ENCODE data around the gene KLF2. TPM values are rescaled to one million over a fixed set of nuclear protein-coding genes. Genes with fewer than 3 reads are reported as not detected.

Gene KLF2
- total and polyA plus RNA-seq, 10 of the 15 experiments (the other 5 are each of a cell fraction or from before 2014, with no cell fraction given) = 0.16 to 13.7 (median 1.0) TPM

DNA sequence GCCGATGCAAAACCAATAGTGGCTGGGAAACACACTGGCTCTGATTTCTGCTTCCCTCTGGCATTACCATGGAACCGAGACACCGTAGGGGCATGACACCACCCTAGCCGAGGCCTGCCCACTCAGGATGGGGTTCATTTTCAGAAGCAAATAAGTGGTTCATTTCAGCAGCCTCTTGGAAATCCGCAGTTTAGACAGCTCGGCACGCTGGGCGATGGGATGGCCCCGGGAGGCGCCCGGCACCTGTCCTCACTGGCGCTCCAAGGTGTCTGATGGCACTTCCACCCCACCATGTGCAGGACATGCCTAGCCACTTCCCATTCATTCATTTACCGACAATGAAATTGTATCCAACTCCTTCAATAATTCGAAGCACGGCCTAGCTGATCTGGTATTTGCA is 33.8 kb downstream of the KLF2 start:
- 0 out of 2 replicates have a peak, but pooled peaks cover 2% of the 10 kb centered on the region for H4K20me1 ChIP-seq (ENCODE audit: control insufficient read depth, insufficient read depth)
- H2AFZ ChIP-seq (ENCODE audit: control insufficient read depth, low read depth, low read length) = no peak overlapping the region
- in situ Hi-C loops (cut with MboI) = no loop called here
- ChIA-PET POLR2A (no interaction called here), RAD21 (ENCODE audit: unreplicated experiment) (interaction anchor here (0.9 to 1.4 kb wide), 2 partner anchors 24 to 28 kb away, joined by 3 read pairs; no protein-coding TSS in a partner anchor), CTCF (interaction anchor here (0.5 kb wide), 1 partner anchor 12 kb away, joined by 3 read pairs; no protein-coding TSS in a partner anchor), SMC1A (ENCODE audit: uncharacterized antibody, unreplicated experiment) (no interaction called here)
- H3K4me3 ChIP-seq = no peak overlapping the region
- H3K27me3 ChIP-seq (replicated peaks in 1 of 2; ENCODE audit: control insufficient read depth in 2 of 2, insufficient read depth in 2 of 2, low read length in 1 of 2) = no peaks in the 10 kb centered on the region
- no peaks in the 10 kb centered on the region for H3K9me3 ChIP-seq (replicated peaks; ENCODE audit: control insufficient read depth, insufficient read depth, low read length)
- WGBS (ENCODE audit: insufficient coverage, insufficient replicate concordance, low lambda C conversion rate, missing lambda C conversion rate) = 97% methylated on average over 15 of the region's 15 CpGs
- H3K9ac ChIP-seq (ENCODE audit: control insufficient read depth, insufficient read depth, low read length) = no peak overlapping the region
- DNase-seq (ENCODE audit: low read depth, low spot score) (no peak), FAIRE-seq (no peak), ATAC-seq (no peak)
- H3K79me2 ChIP-seq (ENCODE audit: control insufficient read depth, insufficient read depth, low read length) = no peaks in the 10 kb centered on the region
- no peak overlapping the region for H3K4me2 ChIP-seq (ENCODE audit: control insufficient read depth, insufficient read depth)
- intact Hi-C loops (cut with micrococcal nuclease; ENCODE audit: unreplicated experiment) = no loop called here
- 0 out of 2 replicates have a peak, but pooled peaks have one; percentile 18 for TF ChIP-seq POLR2A (IDR thresholded peaks at IDR 0.05; ENCODE audit: low read depth, low read length)
- no peak for TF ChIP-seq SMAD5 (IDR thresholded peaks at IDR 0.05; ENCODE audit: low read depth)
- BruUV-seq (replicated peaks) = no TSS peak
- H3K4me1 ChIP-seq (ENCODE audit: control insufficient read depth, insufficient read depth, low read length) = peaks cover 4% of the 10 kb centered on the region; the same call in 1 of the 2 replicates
- no peak overlapping the region for H3K27ac ChIP-seq (ENCODE audit: control insufficient read depth, insufficient read depth)
- H3K36me3 ChIP-seq (ENCODE audit: control insufficient read depth in 2 of 2, insufficient read depth in 2 of 2, low read length in 1 of 2) = peaks cover 0 to 4% of the 10 kb centered on the region in 2 experiments; a peak in 2 of 4 replicates

DNA sequence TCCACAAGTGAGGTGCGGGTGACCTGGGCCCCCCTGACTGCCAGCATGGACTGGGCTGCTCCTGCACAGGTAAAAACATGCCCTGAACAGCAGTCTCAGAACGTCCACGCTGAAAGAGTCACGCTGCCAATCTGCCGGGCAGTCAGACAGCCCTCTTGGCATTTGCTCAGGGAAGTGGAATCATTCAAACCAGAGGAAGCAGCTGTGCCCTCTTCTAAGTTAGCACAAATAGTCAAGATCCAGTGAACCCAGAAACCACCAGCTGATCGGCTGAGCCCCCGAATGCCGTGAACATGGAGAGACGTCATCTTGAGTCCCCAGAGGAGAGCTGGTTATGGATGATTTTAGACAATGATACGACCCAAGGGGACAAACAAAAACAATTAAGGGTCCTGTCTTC is 34.4 kb downstream of the KLF2 start:
- Histone ChIP-seq H3K36me3 (ENCODE audit: control insufficient read depth in 2 of 2, insufficient read depth in 2 of 2, low read length in 1 of 2) (peaks cover 0 to 4% of the 10 kb centered on the region in 2 experiments; a peak in 2 of 4 replicates), H3K4me3 (no peak overlapping the region), H3K27me3 (replicated peaks in 1 of 2; ENCODE audit: control insufficient read depth in 2 of 2, insufficient read depth in 2 of 2, low read length in 1 of 2) (no peaks in the 10 kb centered on the region), H3K79me2 (ENCODE audit: control insufficient read depth, insufficient read depth, low read length) (no peaks in the 10 kb centered on the region), H3K4me2 (ENCODE audit: control insufficient read depth, insufficient read depth) (no peak overlapping the region), H3K27ac (ENCODE audit: control insufficient read depth, insufficient read depth) (no peak overlapping the region), H2AFZ (ENCODE audit: control insufficient read depth, low read depth, low read length) (no peak overlapping the region), H3K4me1 (ENCODE audit: control insufficient read depth, insufficient read depth, low read length) (peaks cover 4% of the 10 kb centered on the region; the same call in 1 of the 2 replicates), H4K20me1 (ENCODE audit: control insufficient read depth, insufficient read depth) (0 out of 2 replicates have a peak, but pooled peaks cover 2% of the 10 kb centered on the region), H3K9me3 (replicated peaks; ENCODE audit: control insufficient read depth, insufficient read depth, low read length) (no peaks in the 10 kb centered on the region), H3K9ac (ENCODE audit: control insufficient read depth, insufficient read depth, low read length) (no peak overlapping the region)
- RAD21 ChIA-PET (ENCODE audit: unreplicated experiment) = interaction anchor here (1.4 kb wide), 1 partner anchor 29 kb away, joined by 3 read pairs; no protein-coding TSS in a partner anchor
- 89% methylated on average over 10 of the region's 10 CpGs for WGBS (ENCODE audit: insufficient coverage, insufficient replicate concordance, low lambda C conversion rate, missing lambda C conversion rate)
- POLR2A ChIA-PET = no interaction called here
- intact Hi-C loops (cut with micrococcal nuclease; ENCODE audit: unreplicated experiment) (no loop called here), in situ Hi-C loops (cut with MboI) (no loop called here)
- BruUV-seq (replicated peaks) = no TSS peak
- FAIRE-seq (no peak), ATAC-seq (no peak), DNase-seq (ENCODE audit: low read depth, low spot score) (no peak)
- SMC1A ChIA-PET (ENCODE audit: uncharacterized antibody, unreplicated experiment) = no interaction called here
- CTCF ChIA-PET = no interaction called here
- TF ChIP-seq, protein P1, sequence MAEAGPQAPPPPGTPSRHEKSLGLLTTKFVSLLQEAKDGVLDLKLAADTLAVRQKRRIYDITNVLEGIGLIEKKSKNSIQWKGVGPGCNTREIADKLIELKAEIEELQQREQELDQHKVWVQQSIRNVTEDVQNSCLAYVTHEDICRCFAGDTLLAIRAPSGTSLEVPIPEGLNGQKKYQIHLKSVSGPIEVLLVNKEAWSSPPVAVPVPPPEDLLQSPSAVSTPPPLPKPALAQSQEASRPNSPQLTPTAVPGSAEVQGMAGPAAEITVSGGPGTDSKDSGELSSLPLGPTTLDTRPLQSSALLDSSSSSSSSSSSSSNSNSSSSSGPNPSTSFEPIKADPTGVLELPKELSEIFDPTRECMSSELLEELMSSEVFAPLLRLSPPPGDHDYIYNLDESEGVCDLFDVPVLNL (IDR thresholded peaks at IDR 0.05; ENCODE audit: low read depth, low read length) = no peak
- TF ChIP-seq CBX5 (IDR thresholded peaks at IDR 0.05; ENCODE audit: low read depth) (no peak), NR2C1 (IDR thresholded peaks at IDR 0.05) (no peak), TCF12 (IDR thresholded peaks at IDR 0.05; ENCODE audit: low read depth, low read length) (no peak), YY1 (IDR thresholded peaks at IDR 0.05; ENCODE audit: low read depth, low read length) (no peak), TARDBP (IDR thresholded peaks at IDR 0.05; ENCODE audit: borderline replicate concordance) (no peak)
- TF ChIP-seq, protein P2, sequence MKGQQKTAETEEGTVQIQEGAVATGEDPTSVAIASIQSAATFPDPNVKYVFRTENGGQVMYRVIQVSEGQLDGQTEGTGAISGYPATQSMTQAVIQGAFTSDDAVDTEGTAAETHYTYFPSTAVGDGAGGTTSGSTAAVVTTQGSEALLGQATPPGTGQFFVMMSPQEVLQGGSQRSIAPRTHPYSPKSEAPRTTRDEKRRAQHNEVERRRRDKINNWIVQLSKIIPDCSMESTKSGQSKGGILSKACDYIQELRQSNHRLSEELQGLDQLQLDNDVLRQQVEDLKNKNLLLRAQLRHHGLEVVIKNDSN (IDR thresholded peaks at IDR 0.05; ENCODE audit: borderline replicate concordance, extremely low read length, insufficient read depth, low read depth, low read length) = no peak
- TF ChIP-seq, protein P3, sequence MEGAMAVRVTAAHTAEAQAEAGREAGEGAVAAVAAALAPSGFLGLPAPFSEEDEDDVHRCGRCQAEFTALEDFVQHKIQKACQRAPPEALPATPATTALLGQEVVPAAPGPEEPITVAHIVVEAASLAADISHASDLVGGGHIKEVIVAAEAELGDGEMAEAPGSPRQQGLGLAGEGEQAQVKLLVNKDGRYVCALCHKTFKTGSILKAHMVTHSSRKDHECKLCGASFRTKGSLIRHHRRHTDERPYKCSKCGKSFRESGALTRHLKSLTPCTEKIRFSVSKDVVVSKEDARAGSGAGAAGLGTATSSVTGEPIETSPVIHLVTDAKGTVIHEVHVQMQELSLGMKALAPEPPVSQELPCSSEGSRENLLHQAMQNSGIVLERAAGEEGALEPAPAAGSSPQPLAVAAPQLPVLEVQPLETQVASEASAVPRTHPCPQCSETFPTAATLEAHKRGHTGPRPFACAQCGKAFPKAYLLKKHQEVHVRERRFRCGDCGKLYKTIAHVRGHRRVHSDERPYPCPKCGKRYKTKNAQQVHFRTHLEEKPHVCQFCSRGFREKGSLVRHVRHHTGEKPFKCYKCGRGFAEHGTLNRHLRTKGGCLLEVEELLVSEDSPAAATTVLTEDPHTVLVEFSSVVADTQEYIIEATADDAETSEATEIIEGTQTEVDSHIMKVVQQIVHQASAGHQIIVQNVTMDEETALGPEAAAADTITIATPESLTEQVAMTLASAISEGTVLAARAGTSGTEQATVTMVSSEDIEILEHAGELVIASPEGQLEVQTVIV (IDR thresholded peaks at IDR 0.05; ENCODE audit: borderline replicate concordance, partially characterized antibody) = no peak
- TF ChIP-seq, protein P4, sequence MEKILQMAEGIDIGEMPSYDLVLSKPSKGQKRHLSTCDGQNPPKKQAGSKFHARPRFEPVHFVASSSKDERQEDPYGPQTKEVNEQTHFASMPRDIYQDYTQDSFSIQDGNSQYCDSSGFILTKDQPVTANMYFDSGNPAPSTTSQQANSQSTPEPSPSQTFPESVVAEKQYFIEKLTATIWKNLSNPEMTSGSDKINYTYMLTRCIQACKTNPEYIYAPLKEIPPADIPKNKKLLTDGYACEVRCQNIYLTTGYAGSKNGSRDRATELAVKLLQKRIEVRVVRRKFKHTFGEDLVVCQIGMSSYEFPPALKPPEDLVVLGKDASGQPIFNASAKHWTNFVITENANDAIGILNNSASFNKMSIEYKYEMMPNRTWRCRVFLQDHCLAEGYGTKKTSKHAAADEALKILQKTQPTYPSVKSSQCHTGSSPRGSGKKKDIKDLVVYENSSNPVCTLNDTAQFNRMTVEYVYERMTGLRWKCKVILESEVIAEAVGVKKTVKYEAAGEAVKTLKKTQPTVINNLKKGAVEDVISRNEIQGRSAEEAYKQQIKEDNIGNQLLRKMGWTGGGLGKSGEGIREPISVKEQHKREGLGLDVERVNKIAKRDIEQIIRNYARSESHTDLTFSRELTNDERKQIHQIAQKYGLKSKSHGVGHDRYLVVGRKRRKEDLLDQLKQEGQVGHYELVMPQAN (conservative IDR thresholded peaks at IDR 0.05) = no peak
